ENCODE measurements around the gene LRBA.
A peak's percentile ranks its signal among the peaks of the same experiment; 100 is the strongest.
"Not testable (repeated sequence)": the region's sequence is repeated elsewhere in the genome, so short reads cannot be mapped to it uniquely, and the experiment has no call there.

LRBA gene

GRCh38 chr4:150395872-150396271 is 619.2 kb downstream of the LRBA start:
- no peak for DNase-seq

- DNase-seq: no peak
These were observed 621.0 kb downstream of the LRBA start for GRCh38 chr4:150394046-150394445.

GRCh38 chr4:150391052-150391451 is 624.0 kb downstream of the LRBA start:
- DNase-seq: no peak

- DNase-seq: no peak
These were observed 624.6 kb downstream of the LRBA start for GRCh38 chr4:150390531-150390910.

- DNase-seq: no peak
These were observed 625.1 kb downstream of the LRBA start for GRCh38 chr4:150389896-150390530.

GRCh38 chr4:150387981-150388380 is 627.1 kb downstream of the LRBA start:
- no peak for DNase-seq

GRCh38 chr4:150386415-150386814 is 628.7 kb downstream of the LRBA start:
- DNase-seq: not testable (repeated sequence)

GRCh38 chr4:150385606-150386005 is 629.5 kb downstream of the LRBA start:
- DNase-seq: peak; percentile 78

- no peak for DNase-seq
These were observed 630.8 kb downstream of the LRBA start for GRCh38 chr4:150384249-150384648.

- DNase-seq: peak; percentile 58
These were observed 633.1 kb downstream of the LRBA start for GRCh38 chr4:150382028-150382427.

- DNase-seq: no peak
These were observed 633.5 kb downstream of the LRBA start for GRCh38 chr4:150381609-150382008.

- no peak for DNase-seq
These were observed 634.0 kb downstream of the LRBA start for GRCh38 chr4:150381036-150381435.

- DNase-seq: peak; percentile 67
These were observed 635.6 kb downstream of the LRBA start for GRCh38 chr4:150379454-150379853.

GRCh38 chr4:150375025-150375424 is 640.1 kb downstream of the LRBA start:
- DNase-seq: no peak

GRCh38 chr4:150371869-150372268 is 643.2 kb downstream of the LRBA start:
- no peak for DNase-seq

GRCh38 chr4:150369434-150370380 is 645.4 kb downstream of the LRBA start:
- DNase-seq: no peak

- no peak for DNase-seq
These were observed 646.4 kb downstream of the LRBA start for GRCh38 chr4:150368667-150369066.

- no peak for DNase-seq
These were observed 647.8 kb downstream of the LRBA start for GRCh38 chr4:150367326-150367725.

GRCh38 chr4:150366487-150366999 is 648.5 kb downstream of the LRBA start:
- no peak for DNase-seq

- DNase-seq: no peak
These were observed 651.1 kb downstream of the LRBA start for GRCh38 chr4:150363721-150364688.

- no peak for DNase-seq
These were observed 656.4 kb downstream of the LRBA start for GRCh38 chr4:150358691-150359090.

GRCh38 chr4:150357829-150358228 is 657.3 kb downstream of the LRBA start:
- DNase-seq: no peak
